Heart left ventricle (tissue), 13 donors: ENCODE data around the gene PLA2G12A.

ENCODE experiments used
- CTCF ChIP-seq, 12 donors: fragments of 200-600 bp; sonication (generic) in 4 of 12; IDR thresholded peaks; one replicate each; pipeline versions ENCODE4 v1.5.0 to v1.8.0; 2018 to 2022; ENCODE audit warnings: antibody characterized with exemption in 12 of 12, mild to moderate bottlenecking in 5 of 12
- POLR2A ChIP-seq, 2 donors: fragments of 450-650 bp; IDR thresholded peaks; one replicate each; pipeline ENCODE4 v1.6.1; 2017; ENCODE audit warnings: antibody characterized with exemption in 2 of 2, mild to moderate bottlenecking in 2 of 2, moderate library complexity in 2 of 2
- donor health status: ischemic (EF 13 %, LVEDD 7.1; RV severe dilation, severe dysfunction).
- donor health status: DM: no; HTN: yes; CAD: no.
- donor health status: DM: no; HTN: no; CAD: no.
- donor health status: ischemic (EF 25% LVEDD 6.9; RV normal size, moderate dysfunction).
- donor health status: ischemic (EF 25% LVEDD 5.7; RV mildly dilated, moderate dysfunction).
- donor health status: ischemic (EF 35%, LVEDD 5.7; RV mildly dilated, moderate dysfunction).
- donor health status: nonischemic (EF 11% LVEDD 7.7; RV severe dilation, severe dysfunction).
- donor health status: DM: yes; HTN: yes; CAD: no.
- donor health status: PGD.
- donor health status: ischemic (EF 29% LVEDD 5.4; RV normal size, mild dysfunction).
- donor health status: nonischemic (EF 23%, LVEDD 6.1; RV moderate dilation, normal function).

- TF ChIP-seq CTCF (IDR thresholded peaks at IDR 0.05) (no peak), POLR2A (IDR thresholded peaks at IDR 0.05) (no peak)
Measured at GRCh38 chr4:109751852-109752251, 22.0 kb upstream of the PLA2G12A start.
